ENCODE measurements around the gene MT1B. TPM values are rescaled to one million over a fixed set of nuclear protein-coding genes. Genes with fewer than 3 reads are reported as not detected.

The MT1B gene
- total and polyA plus RNA-seq, 2 donors from 2014 or later = not detected

DNA sequence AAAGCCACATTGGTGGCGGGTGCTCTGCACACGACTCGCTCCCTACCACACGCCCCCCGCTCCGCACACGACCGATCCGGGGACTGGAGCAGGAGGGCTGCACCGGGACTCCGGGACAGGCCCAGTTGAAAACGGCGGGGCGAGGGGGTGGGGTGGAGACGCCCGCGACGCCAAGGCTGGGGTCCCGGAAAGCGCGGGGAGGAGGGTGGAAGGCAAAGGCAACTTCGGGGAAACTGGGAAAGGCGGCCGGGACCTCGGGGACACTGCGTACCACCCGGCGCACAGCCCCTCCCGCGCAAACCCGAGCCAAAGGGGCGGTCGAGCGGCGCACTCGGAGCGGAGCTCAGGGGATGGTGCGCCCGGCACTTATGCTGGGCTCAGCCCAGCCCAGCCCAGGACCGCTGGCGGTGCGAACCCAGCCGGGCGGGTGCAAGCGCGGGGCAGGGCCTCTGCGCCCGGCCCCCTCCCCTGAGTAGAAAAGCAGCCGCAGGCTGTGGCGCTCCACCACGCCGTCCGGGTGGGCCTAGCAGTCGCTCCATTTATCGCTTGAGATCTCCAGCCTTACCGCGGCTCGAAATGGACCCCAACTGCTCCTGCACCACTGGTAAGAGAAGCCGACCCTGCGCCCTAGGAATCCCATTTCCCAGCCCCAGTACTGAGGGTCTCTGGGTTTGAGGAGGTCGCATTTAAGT lies 19.4 kb upstream of the MT1B start, which contains the start of gene MT1M:
MT1M (plus strand) TSS at position 504 of the 692 bp plus-strand sequence; CDS start at position 577, 73 bp downstream.
- Histone ChIP-seq H3K9me3 (ENCODE audit: control insufficient read depth in 2 of 3, insufficient read depth in 1 of 3, low read length in 3 of 3) (no peaks in the 10 kb centered on the region), H3K36me3 (ENCODE audit: control insufficient read depth in 2 of 3, insufficient read depth in 3 of 3, low read length in 3 of 3) (no peaks in the 10 kb centered on the region), H3K27ac (ENCODE audit: low read depth in 2 of 2, low read length in 2 of 2) (peak within 1 kb of the TSS; percentile 23 to 74), H3K27me3 (ENCODE audit: control insufficient read depth, insufficient read depth, low read length) (peaks cover 46% of the 10 kb centered on the region), H3K4me3 (ENCODE audit: low read length in 3 of 3) (peak within 1 kb of the TSS; percentile 20 to 80 (median 65)), H3K4me1 (ENCODE audit: control insufficient read depth in 2 of 3, insufficient read depth in 2 of 3, low read depth in 1 of 3, low read length in 3 of 3) (peaks cover 0 to 5% (median 0%) of the 10 kb centered on the region in 3 donors), H3K9ac (ENCODE audit: low read length in 3 of 3) (peak within 1 kb of the TSS in 2 of 3 donors; percentile 5 to 67)
- intact Hi-C loops (cut with DNase I) = no loop called here
- TF ChIP-seq, protein P1, sequence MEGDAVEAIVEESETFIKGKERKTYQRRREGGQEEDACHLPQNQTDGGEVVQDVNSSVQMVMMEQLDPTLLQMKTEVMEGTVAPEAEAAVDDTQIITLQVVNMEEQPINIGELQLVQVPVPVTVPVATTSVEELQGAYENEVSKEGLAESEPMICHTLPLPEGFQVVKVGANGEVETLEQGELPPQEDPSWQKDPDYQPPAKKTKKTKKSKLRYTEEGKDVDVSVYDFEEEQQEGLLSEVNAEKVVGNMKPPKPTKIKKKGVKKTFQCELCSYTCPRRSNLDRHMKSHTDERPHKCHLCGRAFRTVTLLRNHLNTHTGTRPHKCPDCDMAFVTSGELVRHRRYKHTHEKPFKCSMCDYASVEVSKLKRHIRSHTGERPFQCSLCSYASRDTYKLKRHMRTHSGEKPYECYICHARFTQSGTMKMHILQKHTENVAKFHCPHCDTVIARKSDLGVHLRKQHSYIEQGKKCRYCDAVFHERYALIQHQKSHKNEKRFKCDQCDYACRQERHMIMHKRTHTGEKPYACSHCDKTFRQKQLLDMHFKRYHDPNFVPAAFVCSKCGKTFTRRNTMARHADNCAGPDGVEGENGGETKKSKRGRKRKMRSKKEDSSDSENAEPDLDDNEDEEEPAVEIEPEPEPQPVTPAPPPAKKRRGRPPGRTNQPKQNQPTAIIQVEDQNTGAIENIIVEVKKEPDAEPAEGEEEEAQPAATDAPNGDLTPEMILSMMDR (IDR thresholded peaks at IDR 0.05; ENCODE audit: borderline replicate concordance, extremely low read depth, insufficient read depth) = no peak
- FAIRE-seq (no peak), DNase-seq (peak in 4 of 5 donors; percentile 33 to 93 (median 42))

DNA sequence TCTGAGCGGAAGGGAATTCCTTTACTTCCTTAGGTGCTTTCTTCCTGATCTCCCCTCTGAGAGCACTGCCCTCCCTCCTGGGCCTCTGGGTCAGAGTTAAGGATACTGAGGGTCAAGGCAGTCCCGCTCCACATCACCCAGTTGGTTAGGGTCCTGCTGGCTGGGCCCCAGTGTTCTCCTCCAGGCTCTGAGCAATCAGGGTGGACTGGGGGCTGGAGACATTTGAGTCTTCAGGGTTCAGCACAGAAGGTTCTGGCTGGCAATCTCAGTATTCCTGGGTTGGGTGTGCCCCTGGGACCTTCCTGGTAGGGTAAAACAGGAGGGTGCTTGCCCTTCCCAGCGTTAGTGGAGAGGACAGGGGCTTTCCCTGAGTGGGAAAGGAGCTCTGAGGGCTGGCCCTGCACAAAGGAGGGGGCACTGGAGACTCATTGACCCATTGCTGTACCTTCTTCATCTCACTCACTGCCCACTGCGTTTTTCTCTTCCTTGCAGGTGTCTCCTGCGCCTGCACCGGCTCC lies 18.8 kb upstream of the MT1B start:
- intact Hi-C loops (cut with DNase I) = no loop called here
- DNase-seq (no peak), FAIRE-seq (no peak)
- H3K36me3 ChIP-seq (ENCODE audit: control insufficient read depth in 2 of 3, insufficient read depth in 3 of 3, low read length in 3 of 3) = no peaks in the 10 kb centered on the region
- H3K27ac ChIP-seq (ENCODE audit: low read depth in 2 of 2, low read length in 2 of 2) = peak overlapping the region; percentile 23 to 74
- H3K4me1 ChIP-seq (ENCODE audit: control insufficient read depth in 2 of 3, insufficient read depth in 2 of 3, low read depth in 1 of 3, low read length in 3 of 3) = peaks cover 0 to 6% (median 0%) of the 10 kb centered on the region in 3 donors
- peak overlapping the region in 2 of 3 donors; percentile 5 to 55 for H3K9ac ChIP-seq (ENCODE audit: low read length in 3 of 3)
- H3K9me3 ChIP-seq (ENCODE audit: control insufficient read depth in 2 of 3, insufficient read depth in 1 of 3, low read length in 3 of 3) = no peaks in the 10 kb centered on the region
- TF ChIP-seq, protein P1 (IDR thresholded peaks at IDR 0.05; ENCODE audit: borderline replicate concordance, extremely low read depth, insufficient read depth) = no peak
- peaks cover 51% of the 10 kb centered on the region for H3K27me3 ChIP-seq (ENCODE audit: control insufficient read depth, insufficient read depth, low read length)
- H3K4me3 ChIP-seq (ENCODE audit: low read length in 3 of 3) = peak overlapping the region in 2 of 3 donors; percentile 65 to 80

DNA sequence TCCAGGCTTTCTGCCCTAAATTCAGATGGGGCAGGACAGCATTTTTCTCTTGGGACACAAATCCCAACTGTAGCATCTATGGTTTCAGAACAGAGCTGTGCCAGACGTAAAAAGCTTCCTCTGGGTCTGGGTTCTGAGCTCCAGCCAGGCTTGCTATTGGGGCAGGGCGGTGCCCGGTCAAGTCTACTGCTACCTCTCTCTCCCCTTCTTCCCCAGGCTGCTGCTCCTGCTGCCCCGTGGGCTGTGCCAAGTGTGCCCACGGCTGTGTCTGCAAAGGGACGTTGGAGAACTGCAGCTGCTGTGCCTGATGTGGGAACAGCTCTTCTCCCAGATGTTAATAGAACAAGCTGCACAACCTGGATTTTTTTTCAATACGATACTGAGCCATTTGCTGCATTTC lies 18.2 kb upstream of the MT1B start:
- TF ChIP-seq, protein P1 (IDR thresholded peaks at IDR 0.05; ENCODE audit: borderline replicate concordance, extremely low read depth, insufficient read depth) = no peak

More for the DNA sequence above, 18.2 kb upstream of the MT1B start:
- intact Hi-C loops (cut with DNase I) = no loop called here
- DNase-seq = no peak
- H3K4me3 ChIP-seq (ENCODE audit: low read length in 3 of 3) = peak overlapping the region in 2 of 3 donors; percentile 65 to 80
- no peak overlapping the region for H3K27ac ChIP-seq (ENCODE audit: low read depth in 2 of 2, low read length in 2 of 2)
- FAIRE-seq = no peak
- H3K9ac ChIP-seq (ENCODE audit: low read length in 3 of 3) = no peak overlapping the region
- H3K27me3 ChIP-seq (ENCODE audit: control insufficient read depth, insufficient read depth, low read length) = peaks cover 54% of the 10 kb centered on the region
- H3K9me3 ChIP-seq (ENCODE audit: control insufficient read depth in 2 of 3, insufficient read depth in 1 of 3, low read length in 3 of 3) = no peaks in the 10 kb centered on the region
- H3K4me1 ChIP-seq (ENCODE audit: control insufficient read depth in 2 of 3, insufficient read depth in 2 of 3, low read depth in 1 of 3, low read length in 3 of 3) = peaks cover 0 to 11% (median 0%) of the 10 kb centered on the region in 3 donors
- no peaks in the 10 kb centered on the region for H3K36me3 ChIP-seq (ENCODE audit: control insufficient read depth in 2 of 3, insufficient read depth in 3 of 3, low read length in 3 of 3)

Data from kidney (tissue), 14 donors.